ENCODE results near the gene VPS37B.
A peak's percentile ranks its signal among the peaks of the same experiment; 100 is the strongest.
"Not testable (repeated sequence)": the region's sequence is repeated elsewhere in the genome, so short reads cannot be mapped to it uniquely, and the experiment has no call there.

Gene VPS37B

DNA sequence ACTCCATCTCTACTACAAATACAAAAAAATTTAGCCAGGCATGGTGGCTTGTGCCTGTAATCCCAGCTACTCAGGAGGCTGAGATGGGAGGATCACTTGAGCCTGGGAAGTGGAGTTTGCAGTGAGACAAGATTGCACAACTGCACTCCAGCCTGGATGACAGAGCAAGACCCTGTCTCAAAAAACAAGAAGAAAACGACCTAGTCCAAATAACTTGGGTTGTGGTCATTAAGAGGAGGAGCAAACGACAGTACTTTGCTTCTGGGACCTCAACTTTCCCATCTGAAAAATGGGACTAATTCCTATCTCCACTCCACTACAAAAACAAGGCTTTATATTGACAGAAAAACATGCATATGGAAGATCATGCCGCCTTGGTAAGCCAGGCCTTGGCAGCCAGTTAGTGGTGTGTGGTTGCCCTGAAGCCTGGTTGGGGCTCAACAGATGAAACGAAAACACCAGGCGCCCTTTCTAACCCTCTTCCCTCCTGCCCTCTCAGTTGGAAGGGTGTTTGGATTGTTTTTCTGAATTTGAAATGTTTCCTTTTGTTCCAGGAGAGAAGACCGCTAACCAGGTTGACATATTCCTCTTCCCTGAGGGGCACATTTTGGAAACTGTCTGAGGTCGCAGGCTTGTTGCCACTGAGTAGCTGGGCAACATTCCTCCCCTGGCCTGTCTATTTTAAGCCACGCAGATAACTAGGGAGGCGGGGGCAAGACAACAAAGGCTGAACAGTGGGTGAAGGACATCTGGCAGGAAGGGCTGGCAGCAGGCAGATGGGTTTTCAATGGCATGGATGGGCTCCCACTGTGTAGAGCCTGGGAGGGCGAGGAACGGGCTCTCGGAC lies 13.7 kb upstream of the VPS37B start:
- H3K27ac ChIP-seq, result no peak overlapping the region

DNA sequence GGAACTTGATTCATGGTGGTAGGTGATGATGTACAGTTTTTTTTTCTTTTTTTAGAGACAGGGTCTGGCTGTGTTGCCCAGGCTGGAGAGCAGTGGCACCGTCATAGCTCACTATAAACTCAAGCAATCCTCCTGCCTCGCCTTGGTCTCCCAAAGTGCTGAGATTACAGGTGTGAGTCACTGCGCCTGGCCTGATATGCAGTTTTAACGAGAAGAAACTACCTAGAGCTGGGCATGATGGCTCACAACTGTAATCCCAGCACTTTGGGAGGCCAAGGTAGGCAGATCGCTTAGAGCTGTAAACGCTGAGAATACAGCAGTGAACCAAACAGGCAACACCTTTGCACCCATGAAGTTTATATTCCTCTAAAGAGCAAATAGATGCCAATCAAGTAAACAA lies 13.0 kb upstream of the VPS37B start:
- no peak for DNase-seq (ENCODE audit: low read depth, low spot score)
- H3K27ac ChIP-seq, result no peak overlapping the region

More for the DNA sequence above, 13.7 kb upstream of the VPS37B start:
- DNase-seq (ENCODE audit: low read depth, low spot score), result no peak

DNA sequence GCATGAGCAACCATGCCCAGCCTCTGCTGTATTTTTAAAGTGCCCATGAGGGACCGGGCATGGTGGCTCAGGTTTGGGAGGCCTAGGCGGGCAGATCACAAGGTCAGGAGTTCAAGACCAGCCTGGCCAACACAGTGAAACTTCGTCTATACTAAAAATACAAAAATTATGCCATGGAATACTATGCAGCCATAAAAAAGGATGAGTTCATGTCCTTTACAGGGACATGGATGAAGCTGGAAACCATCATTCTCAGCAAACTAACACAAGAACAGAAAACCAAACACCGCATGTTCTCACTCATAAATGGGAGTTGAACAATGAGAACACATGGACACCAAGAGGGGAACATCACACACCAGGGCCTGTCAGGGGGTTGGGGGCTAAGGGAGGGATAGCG lies 9.3 kb upstream of the VPS37B start:
- not testable (repeated sequence) for H3K27ac ChIP-seq; DNase-seq (ENCODE audit: low read depth, low spot score)

- H3K27ac ChIP-seq, result no peak overlapping the region
- DNase-seq (ENCODE audit: low read depth, low spot score), result no peak
These were observed 7.7 kb upstream of the VPS37B start for GRCh38 chr12:122903693-122904034.

DNA sequence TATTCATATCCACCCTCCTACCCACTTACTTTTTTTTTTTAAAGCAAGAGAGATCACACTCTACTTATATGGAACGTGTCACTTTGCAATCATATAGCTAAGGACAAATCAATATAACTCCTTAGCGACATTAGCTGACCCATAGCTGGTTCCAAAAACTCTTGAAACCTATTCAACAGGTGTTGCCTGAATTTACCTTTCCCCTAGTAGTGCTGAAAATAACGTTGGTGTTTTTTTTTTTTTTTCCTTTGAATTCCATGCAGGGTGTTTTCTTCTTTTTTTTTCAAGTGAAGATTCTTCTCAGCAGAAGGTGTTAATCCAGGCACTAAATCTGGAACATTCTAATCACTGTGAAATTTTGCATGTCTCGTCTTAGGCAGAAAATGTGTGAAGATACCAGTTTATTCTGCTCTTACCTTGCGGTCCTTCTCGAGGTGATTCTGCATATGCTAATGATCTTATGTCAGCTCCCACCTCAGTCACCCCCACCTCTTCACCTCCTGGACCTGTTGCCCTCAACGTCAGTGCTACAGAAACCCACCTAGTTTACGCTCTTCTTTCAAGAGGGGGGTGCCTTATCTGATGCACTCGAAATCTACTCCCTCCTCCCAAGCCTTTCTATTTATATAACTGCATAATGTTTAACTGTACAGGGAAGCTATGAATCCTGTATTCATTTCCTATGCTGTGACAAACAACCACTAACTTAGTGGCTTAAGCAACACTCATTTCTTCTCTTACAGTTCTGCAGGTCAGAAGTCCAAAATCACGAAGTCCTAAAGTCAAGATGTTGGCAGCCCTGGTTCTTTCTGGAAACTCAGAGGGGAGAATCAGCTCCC lies 7.1 kb upstream of the VPS37B start:
- H3K27ac ChIP-seq, result no peak overlapping the region

GRCh38 chr12:122899887-122900286 lies 4.0 kb upstream of the VPS37B start:
- peak overlapping the region; percentile 99 for H3K27ac ChIP-seq
- no peak for DNase-seq (ENCODE audit: low read depth, low spot score)

More for the DNA sequence above, 7.1 kb upstream of the VPS37B start:
- no peak for DNase-seq (ENCODE audit: low read depth, low spot score)

DNA sequence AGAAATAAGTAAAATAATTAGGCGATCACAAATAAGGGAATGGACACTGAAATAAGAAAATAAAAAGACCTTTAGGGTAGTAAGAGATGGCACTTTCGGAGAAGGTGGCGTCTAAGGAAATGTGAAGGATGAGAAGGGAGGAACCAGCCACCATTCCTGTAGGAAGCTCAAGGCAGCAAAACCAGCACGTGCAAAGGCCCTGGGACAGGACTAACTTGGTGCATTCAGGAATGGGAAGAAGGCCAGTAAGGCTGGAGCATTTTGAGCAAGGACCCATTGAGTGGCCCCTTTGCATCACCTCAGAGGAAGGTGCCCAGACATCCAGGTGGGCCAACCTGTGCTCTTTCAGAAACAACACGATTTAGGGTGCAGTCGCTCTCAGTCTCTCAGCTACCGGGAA lies 738 bp upstream of the VPS37B start:
- H3K27ac ChIP-seq, result peak overlapping the region; percentile 99
- DNase-seq (ENCODE audit: low read depth, low spot score), result no peak

DNA sequence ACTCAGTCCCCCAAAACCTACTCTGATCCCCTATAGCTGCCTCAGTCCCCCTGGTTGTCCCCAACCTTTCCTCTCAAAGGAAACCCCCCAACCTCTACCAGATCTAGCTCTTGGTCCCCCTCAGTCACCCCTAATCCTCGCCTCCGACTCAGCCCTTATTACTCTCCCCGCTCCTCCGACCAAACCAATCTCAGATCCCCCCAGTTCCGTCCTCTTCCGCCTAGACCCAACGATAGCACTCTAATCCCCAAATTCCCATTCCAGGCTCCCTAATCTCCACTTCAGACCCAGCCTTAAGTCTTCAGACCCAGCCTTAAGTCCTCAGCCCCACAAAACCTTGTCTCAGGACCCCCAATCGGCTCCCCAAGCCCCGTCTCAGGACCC lies 612 bp downstream of the VPS37B start:
- H3K27ac ChIP-seq, result peak overlapping the region; percentile 99
- DNase-seq (ENCODE audit: low read depth, low spot score), result no peak

DNA sequence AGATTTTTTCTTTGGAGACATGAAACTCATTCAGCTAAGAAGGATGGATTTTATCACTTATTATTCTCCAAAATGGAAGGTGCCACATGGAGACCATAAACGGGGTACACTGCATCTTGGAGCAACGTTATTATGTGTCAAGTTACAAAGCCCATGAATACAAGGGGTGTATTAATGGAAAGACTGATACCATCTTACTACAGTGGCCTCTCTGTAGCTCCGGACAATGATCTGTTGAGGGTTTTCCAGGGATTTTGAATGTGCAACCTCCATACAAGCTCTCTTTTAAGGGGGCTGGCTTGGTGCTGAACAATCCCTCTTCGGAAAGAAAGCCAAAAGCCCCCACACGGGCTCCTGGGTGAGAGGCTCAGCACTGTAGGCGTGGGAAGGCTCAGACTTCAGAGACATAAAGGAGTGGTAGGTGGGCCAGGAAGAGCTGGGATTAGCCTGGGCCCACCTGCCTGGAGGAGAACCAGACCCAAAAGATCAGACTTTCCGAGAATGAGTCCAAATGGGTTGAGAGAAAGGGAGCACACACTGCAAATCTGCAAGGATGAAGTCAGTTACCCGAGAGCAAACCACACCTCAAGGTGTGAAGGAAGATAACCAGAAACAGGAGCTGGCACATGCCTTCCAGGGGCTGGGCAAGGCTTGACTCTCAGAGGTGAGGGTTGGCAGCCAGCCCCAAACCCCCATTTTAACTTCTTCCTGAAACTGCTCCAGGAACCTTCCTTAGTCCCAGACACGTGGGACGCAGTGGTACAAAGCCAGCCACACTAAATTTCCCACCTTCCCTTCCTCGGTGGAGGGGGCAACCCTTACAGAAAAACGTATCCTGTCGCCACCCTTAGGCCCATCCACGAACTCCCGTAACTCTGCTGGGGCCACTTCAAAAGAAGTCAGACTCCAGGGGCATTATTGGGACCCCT lies 1.5 kb downstream of the VPS37B start:
- no peak for DNase-seq (ENCODE audit: low read depth, low spot score)
- H3K27ac ChIP-seq, result peak overlapping the region; percentile 99

DNA sequence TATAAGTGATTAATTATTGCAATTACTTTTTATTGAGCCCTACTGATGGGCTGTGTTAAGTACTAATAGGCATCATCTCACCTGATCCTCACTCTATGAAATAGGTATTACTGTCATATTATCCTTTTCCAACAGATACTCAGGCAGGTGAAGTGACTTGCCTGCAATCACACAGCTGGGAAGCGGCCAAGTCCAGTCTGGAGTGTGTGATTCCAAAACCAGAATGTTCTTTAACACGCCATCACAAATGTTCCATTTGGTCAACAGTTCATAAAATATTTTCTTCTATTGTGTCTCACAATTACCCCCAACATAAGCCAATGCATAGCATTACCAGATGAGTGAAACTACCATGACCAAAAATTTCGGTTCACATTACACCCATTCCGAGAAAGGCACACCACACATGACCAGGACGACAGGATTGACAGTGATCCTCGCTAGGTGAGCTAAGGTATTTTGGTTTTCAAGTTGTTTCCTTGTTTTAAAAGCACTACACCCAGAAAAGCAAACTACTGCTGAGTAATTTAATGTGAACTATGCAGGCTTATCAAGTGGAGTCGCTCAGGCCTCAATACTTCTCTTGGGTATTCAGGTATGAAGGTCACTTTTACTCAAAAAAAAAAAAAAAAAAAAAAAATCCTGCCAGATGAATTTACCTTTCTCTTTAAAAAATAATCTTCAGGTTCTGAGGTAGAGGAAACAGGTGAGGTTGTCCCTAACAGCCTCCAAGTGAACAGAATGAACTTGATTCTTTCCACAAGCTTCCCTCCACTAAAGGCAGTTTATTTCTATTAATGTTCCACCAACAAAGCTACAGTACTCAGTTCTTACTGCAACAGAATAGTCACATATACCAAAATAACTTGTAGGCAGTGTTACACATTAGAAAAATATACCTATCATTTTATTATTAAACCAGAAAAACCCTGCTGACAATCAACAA lies 2.4 kb downstream of the VPS37B start:
- DNase-seq (ENCODE audit: low read depth, low spot score), result no peak
- peak overlapping the region; percentile 99 for H3K27ac ChIP-seq

DNA sequence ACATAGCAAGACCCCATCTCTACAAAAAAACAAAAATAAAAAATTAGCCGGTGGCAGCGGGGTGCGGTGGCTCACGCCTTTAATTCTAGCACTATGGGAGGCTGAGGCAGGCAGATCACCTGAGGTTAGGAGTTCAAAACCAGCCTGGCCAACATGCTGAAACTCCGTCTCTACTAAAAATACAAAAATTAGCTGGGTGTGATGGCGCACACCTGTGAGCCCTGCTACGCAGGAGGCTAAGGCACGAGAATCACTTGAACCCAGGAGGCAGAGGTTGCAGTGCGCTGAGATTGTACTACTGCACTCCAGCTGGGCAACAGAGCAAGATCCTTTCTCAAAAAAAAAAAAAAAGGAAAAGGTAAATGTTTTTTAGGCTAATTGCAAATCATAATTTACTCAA lies 3.2 kb downstream of the VPS37B start:
- H3K27ac ChIP-seq, result peak overlapping the region; percentile 99
- DNase-seq (ENCODE audit: low read depth, low spot score), result not testable (repeated sequence)

DNA sequence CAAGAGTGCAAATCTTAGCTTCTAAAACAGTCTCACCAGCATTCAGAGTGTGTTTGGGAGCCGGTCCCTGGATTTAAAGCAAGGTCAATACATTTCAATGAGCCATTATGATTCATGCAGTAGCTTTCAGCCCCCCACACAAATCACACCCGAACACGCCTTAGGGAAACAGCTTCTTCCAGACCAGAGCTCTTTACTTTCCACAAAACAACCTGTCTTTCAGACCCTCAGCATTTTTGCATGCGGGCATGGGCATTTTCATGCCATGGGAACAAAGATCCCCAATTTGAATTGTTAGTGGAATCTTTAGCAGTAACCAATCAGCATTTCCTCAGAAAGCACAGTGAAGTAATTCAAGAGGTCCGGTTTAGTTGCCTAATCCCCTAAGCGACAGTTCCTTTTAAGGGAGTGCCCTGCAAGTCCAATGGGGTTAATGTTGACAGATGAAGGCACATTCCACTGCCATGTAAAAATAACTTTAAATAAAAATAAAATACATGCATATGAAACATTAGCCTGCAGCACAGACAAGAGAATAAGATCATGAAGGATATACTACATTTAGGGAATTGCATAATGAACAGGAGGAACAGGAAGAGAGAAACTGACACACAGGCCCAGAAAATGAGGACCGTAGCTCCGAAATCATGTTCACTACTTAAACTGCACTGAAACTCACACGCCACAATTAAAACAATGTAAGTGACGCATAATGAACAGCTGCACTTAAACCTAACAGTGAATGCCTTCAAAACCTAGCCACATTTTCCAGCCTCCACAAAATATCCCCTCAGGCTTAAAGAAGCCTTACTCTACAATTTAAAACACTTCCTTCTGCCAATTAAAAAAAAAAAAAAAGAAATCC lies 4.0 kb downstream of the VPS37B start:
- DNase-seq (ENCODE audit: low read depth, low spot score), result no peak
- peak overlapping the region; percentile 99 for H3K27ac ChIP-seq

DNA sequence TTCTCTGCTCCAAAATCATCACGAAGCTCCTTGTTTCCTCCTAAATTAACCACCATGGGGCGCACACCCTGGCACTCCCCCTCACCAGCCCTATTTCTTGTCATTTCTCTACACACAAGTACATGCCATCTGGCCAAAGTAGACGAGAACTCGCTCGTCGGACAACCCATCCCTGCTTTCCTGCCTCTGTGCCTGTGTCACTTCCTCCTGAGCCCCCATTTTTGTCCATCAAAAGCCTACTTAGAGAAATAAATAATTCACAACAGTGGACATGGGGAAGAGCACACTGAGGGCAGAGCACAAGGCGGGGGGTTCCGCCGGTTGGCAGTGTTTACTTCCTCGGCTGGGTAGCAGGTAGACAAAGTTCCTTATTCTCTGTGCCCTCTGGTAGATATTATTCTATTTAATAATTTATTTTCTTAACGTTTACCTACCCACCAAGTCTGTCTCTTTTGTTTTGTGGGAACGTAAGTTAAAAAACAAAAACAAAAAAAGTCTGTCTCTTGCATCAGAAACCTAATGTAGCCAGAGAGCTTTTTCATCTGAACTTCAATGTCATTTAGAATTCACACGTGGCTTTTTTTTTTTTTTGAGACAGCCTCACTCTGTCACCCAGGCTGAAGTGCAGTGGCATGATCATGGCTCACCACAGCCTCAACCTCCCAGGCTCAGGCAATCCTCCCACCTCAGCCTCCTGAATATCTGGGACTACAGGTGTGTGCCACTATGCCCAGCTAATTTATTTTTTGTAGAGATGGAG lies 6.0 kb downstream of the VPS37B start:
- H3K27ac ChIP-seq, result peak overlapping the region; percentile 99
- no peak for DNase-seq (ENCODE audit: low read depth, low spot score)

- peak overlapping the region; percentile 99 for H3K27ac ChIP-seq
- peak; percentile 99 for DNase-seq (ENCODE audit: low read depth, low spot score)
These were observed 7.6 kb downstream of the VPS37B start for GRCh38 chr12:122888232-122888752.

DNA sequence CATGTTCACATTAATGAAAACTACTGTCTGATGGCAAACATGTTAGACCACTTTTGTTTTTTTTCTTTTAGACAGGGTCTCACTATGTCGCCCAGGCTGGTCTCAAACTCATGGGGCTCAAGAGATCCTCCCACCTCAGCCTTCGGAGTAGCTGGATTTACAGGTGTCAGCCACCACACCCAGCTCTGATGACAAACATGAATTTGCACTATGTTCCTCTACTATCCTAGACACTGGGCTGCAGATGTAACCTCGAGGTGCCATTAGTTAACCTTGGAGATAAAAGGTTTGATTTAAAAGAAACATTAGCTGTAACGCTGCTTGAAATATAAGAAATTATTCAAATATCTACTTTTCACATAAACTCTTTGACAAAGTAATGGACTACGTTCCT lies 8.1 kb downstream of the VPS37B start:
- peak overlapping the region; percentile 99 for H3K27ac ChIP-seq
- DNase-seq (ENCODE audit: low read depth, low spot score), result no peak

DNA sequence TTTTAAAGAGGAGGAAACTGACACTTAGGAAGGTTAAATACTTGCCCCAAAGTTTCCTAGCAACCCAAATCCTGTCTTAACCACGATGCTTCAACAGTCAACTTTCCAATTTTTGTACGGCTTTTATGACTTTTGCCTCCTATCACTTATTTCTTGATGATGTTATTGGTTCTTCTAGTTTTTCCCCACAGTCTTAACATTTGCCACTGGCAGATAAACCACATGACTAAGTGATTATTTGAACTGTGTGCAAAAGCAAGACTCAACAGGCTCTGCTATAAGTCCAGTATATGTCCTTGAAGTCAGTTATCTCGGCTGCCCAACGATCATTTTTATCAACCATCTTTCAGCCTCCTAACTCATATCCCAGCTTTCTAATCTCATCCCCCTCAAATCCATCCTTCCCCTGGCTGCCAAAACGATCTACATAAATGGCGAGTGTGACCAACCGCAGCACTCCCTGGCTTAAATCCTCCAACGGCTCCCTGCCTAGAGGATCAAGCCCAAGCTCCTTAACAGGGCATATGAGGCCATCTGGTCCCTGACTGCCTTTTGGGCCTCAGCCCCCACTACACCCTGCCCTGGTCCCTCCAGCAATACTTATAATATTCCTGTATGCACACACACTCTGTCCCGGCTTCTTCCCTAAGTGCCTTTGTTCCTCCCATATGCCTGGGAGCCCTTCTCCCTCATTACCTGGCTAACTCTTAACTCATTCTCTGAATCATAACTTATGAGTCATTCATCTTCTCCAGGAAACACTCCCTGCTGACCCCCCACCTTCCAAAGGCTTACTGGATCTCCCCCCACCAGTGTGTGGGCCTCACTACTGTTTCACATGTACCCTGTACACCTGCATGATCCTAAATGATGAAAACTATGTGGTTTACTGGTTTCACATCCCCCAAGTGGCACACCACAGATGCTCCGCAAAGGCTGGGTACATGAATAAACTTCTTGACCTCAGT lies 8.8 kb downstream of the VPS37B start:
- peak overlapping the region; percentile 99 for H3K27ac ChIP-seq
- DNase-seq (ENCODE audit: low read depth, low spot score), result no peak
